ENCODE measurements around the gene SLC25A6. TPM values are rescaled to one million over a fixed set of nuclear protein-coding genes. Genes with fewer than 3 reads are reported as not detected.
A peak's percentile ranks its signal among the peaks of the same experiment; 100 is the strongest.
"Not testable (repeated sequence)": the region's sequence is repeated elsewhere in the genome, so short reads cannot be mapped to it uniquely, and the experiment has no call there.

The SLC25A6 gene
- total RNA-seq, 1 donor from 2014 or later = 167 TPM

DNA sequence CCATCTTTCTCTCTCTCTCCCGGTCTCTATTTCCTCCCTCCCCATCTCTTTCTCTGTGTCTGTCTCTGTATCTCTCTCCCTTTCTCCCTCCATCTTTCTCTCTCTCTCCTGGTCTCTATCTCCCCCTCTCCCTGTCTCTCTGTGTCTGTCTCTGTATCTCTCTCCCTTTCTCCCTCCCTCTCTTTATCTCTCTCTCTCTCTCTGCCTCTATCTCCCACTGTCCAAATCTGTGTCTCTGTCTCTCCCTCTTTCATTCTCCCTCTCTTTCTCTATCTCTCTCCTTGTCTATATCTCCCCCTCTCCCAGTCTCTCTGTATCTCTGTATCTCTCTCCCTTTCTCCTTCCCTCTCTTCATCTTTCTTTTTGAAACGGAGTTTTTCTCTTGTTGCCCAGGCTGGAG is 31.7 kb downstream of the SLC25A6 start:
- intact Hi-C loops (cut with DNase I) = no loop called here
- no peak for DNase-seq (ENCODE audit: low spot score)
- ATAC-seq = no peak

DNA sequence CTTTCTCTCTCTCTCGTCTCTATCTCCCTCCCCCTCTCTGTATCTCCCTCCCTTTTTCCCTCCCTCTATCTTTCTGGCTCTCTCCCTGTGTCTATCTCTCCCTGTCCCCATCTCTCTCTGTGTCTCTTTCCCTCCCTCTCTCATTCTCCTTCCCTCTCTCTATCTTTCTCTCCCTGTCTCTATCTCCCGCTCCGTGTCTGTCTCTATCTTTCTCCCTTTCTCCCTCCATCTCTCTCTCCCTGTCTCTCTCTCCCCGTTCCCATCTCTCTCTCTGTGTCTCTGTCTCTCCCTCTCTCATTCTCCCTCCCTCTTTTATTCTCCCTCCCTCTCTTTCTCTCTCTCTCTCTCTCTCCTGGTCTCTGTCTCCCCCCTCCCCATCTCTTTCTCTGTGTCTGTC is 32.4 kb downstream of the SLC25A6 start:
- DNase-seq (ENCODE audit: low spot score) (no peak), ATAC-seq (no peak)
- intact Hi-C loops (cut with DNase I) = no loop called here

DNA sequence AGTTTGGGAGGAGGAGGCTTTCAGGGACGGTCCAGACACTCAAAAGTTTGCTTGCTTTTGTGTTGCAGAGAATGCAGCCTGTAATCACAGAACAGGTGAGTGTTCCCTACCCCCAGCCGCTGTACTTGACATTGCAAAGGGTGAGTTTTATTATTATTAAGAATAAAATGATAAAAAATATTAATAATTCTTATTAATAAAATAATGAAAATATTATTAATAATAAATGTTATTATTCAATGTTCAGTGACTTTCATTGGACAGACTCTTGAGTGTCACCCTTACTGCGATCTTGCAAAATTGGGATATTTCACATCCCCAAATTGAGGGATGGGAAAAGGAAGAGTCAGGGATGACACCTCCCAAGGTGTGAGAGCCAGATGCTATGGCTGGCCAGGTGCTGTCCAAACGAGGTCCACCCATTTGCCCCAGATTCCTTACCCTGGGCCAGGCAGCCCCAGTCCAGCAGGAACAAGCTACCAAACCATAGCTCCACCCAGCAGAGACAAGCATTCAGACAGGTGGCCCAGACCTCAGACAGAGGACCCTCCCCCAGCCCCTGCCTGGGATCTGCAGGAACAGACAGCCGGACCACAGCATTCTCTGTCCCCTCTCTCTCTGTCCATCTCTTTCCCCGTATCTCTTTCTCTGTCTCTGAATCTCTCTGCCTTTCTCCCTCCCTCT is 33.0 kb downstream of the SLC25A6 start:
- intact Hi-C loops (cut with DNase I) = no loop called here
- DNase-seq (ENCODE audit: low spot score) = no peak
- ATAC-seq = no peak

DNA sequence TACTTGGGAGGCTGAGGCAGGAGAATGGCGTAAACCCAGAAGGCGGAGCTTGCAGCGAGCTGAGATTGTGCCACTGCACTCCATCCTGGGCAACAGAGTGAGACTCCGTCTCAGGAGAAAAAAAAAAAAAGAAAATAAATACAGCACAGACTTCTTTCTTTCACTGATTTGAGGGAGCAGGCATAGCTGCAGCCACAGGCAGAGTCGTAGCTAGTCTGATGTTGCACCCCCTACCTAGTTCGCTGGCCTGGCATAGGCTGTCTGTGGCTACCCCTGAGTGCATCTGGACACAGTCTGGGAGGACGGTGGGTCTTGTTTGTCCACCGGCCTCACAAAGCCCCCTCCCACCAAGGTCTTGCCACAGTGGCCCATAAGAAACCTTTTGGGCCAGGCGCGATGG is 33.9 kb downstream of the SLC25A6 start:
- no peak for DNase-seq (ENCODE audit: low spot score)
- ATAC-seq = no peak
- intact Hi-C loops (cut with DNase I) = no loop called here

DNA sequence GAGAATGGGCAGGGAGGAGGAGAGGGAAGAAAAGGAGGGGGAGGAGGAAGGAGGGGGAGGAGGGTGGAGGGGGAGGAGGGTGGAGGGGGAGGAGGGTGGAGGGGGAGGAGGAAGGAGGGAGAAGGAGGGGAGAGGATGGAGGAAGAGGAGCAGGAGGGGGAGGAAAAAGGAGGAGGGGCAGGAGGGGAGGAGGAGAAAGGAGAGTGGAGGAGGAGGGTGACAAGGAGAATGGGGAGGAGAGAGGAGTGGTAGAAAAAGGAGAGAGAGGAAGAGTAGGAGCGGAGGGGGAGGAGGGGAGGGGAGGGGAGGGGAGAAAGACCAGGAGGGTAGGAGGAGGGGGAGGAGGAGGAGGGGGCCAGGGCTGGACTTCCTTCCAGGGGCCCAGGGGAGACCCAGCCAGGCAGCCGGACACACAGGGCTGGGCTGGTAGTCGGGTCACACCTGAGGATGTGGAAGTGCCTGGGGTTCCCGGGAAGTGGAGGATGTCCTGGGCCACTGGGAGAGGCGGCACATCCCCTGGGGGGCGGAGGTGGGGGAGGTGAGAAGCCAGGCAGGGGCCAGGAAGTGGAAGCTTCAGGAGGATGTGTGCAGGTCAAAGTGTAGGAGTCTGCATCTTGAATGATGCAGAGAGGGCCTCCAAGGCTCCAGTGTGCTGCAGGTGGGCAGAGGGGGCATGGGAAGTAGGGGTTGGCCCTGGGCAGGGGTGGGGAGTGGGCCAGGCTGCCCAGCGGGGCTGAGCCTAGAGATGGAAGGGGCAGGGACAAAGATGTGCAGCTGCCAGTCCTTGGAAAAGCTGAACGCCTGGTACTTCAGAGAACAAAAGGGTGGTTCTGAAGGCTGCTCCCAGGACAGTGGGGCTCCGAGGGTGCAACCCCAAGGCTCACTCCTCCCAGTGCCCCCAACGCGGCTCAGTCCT is 36.5 kb downstream of the SLC25A6 start:
- DNase-seq (ENCODE audit: low spot score) (no peak), ATAC-seq (peak; percentile 82)
- intact Hi-C loops (cut with DNase I) = no loop called here

DNA sequence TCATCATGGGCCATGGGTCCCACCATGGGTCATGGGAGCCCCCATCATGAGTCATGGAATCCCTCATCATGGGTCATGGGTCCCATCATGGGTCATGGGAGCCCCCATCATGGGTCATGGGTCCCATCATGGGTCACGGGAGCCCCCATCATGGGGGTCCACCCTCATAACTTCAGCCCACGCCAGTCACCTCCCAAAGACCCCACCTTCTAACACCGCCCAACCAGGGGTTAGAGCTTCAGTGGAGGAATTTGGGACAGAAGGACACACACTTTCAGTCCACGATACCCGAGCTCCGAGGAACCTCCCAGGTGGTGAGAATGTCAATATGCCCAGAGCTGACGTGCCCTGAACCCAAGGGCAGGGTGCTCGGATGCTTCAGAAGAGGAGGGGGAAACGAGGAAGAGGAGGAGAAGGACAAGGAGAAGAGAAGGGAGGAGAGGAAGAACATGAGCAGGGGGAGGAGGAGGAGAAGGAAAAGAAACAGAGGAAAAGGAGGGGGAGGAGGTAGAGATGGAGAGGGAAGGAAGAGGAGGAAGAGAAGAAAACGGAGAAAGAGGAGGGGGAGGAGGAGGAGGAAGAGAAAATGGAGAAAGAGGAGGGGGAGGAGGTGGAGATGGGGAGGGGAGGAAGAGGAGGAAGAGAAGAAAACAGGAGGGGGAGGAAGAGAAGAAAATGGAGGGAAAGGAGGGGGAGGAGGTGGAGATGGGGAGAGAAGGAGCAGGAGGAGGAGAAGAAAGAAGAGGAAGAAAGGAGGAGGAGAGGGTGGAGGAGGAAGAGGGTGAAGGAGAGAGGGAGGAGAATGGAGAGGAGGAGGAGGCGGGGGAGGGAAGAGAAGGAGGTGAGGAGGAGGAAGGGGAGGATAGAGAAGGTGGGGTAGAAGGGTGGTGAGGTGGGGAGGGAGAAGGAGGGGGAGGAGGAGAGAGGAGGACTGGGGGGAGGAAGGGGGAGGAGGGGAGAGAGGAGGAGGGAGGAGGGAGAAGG is 37.6 kb downstream of the SLC25A6 start:
- intact Hi-C loops (cut with DNase I) = no loop called here
- DNase-seq (ENCODE audit: low spot score) (no peak), ATAC-seq (no peak)

DNA sequence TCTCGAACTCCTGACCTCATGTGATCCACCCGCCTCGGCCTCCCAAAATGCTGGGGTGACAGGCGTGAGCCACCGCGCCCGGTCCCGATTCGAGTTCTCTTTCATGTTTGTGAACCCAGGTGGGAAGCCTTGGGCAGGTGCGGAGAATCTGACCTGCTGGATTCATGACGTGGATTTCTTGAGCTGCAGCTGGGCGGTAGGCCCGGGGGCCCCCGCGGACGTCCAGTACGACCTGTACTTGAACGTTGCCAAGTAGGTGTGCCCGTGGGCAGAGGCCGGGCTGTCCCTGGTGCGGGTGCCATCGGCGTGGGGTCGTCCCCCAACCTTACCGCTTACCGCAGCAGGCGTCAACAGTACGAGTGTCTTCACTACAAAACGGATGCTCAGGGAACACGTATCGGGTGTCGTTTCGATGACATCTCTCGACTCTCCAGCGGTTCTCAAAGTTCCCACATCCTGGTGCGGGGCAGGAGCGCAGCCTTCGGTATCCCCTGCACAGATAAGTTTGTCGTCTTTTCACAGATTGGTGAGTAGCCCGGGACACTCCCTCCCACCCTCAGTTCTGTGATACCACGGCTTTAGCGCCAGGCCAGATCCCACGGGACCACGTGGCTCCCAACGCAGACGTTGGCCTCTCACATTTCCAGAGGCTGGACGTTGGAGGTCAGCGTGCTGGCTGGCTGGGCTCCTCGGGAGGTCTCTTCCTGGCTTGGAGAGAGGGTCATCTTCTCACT is 39.8 kb downstream of the SLC25A6 start:
- no peak for DNase-seq (ENCODE audit: low spot score)
- intact Hi-C loops (cut with DNase I) = no loop called here
- ATAC-seq = no peak

DNA sequence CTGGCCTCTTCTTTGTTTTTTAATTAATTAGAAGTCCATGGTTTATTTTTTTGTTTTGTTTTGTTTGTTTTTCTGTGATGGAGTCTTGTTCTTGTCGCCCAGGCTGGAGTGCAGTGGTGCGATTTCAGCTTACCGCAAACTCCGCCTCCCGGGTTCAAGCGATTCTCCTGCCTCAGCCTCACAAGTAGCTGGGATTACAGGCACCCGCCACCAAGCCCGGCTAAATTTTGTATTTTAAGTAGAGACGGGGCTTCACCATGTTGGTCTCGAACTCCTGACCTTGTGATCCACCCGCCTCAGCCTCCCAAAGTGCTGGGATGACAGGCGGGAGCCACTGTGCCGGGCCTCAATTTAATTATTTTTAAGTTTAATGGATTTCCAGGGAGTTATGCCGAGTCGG is 42.3 kb downstream of the SLC25A6 start:
- ATAC-seq; intact Hi-C loops (cut with DNase I); DNase-seq (ENCODE audit: low spot score): not testable (repeated sequence)

DNA sequence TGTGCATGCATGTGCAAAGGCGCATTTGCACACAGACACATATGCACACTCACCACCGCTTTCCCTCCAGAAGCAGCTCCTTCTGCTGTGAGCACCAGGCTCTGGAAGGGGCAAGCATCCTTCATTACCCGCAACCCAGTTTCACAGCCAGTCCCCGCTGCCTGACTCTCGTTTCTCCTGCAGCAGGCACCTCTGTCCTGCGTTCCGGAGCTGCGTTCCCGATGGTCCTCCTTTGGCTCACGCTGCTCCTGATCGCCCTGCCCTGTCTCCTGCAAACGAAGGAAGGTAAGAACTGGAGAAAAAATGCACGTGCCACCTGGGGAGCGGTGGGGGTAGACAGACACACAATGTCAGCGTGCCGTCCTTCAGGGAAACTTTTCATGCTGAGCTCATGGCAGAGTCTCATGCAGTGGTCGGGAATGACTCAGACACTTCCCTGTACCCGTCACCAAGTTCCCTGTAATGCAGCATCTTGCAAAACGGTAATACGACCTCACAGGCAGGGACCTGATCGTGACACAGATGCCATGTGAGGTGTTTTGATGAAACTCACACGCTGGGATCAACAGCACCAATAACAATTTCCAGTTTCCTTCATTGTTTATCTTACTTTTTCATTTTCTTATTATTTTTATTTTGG is 50.2 kb downstream of the SLC25A6 start:
- intact Hi-C loops (cut with DNase I) = no loop called here
- no peak for ATAC-seq
- DNase-seq (ENCODE audit: low spot score) = no peak

DNA sequence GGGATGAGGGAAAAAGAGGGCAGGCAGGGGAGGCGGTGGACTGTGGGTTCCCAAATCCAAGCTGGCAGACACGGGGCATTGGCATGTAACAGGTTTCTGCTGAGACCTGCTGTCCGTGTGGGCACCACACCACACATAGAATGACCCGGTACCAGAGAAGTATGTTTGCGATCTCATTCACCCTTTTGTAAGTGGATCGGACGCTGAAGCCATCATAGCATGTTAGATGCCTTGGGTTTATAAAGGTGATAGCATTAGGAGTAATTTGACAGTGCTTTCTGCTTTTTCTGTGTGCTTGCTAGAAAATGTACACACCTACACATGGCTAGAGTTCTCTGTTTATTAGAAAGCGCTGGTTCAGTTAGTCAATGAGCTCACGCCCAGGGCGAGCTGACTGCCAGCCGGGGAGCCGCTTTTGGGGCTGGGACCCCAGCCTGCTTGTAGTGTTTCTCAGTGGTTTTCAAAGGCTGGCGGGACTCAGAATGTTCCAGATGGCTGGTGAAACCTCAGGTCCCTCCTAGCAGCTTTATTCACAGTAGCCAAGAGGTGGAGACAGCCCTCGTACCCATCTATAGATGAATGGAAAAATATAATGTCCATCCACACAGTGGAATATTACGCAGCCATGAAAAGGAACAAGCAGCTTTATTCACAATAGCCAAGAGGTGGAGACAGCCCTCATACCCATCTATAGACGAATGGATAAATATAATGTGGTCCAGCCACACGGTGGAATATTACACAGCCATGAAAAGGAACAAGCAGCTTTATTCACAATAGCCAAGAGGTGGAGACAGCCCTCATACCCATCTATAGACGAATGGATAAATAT is 54.7 kb downstream of the SLC25A6 start:
- ATAC-seq = no peak
- DNase-seq (ENCODE audit: low spot score) = no peak
- intact Hi-C loops (cut with DNase I) = no loop called here

DNA sequence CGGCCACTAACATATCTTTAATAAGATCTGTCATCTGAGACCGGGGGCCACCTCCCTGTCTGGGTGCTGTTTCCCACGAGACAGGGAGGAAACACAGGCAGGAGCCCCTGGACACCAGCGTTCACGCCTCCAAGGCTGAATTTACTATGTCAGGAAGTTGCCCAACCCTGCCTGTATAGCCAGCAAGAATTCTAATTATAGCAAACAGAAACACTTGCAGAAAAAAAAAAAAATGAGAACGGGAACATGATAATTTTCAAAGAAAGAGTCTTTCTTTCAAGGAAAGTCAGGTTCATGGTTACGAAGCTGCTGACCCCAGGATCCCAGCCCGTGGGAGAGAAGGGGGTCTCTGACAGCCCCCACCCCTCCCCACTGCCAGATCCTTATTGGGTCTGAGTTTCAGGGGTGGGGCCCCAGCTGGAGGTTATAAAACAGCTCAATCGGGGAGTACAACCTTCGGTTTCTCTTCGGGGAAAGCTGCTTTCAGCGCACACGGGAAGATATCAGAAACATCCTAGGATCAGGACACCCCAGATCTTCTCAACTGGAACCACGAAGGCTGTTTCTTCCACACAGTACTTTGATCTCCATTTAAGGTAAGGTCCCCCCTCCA is 55.5 kb downstream of the SLC25A6 start, which contains the start of gene IL3RA:
TSS of gene IL3RA (plus strand) at position 455 of the 613 bp plus-strand sequence. CDS start 4,981 bp downstream, outside the sequence.
- ATAC-seq (peak; percentile 90), DNase-seq (ENCODE audit: low spot score) (no peak)
- intact Hi-C loops (cut with DNase I) = no loop called here

Other genes with a start within 250 kb of the SLC25A6 start
- 0.22 TPM for gene CRLF2, start 179.5 kb downstream of the SLC25A6 start, total RNA-seq
- gene CSF2RA, start 123.3 kb downstream of the SLC25A6 start, total RNA-seq = 19.3 TPM
- gene IL3RA, start 55.3 kb downstream of the SLC25A6 start, total RNA-seq = 17.5 TPM
- 35.0 TPM for gene ASMTL, start 60.8 kb upstream of the SLC25A6 start, total RNA-seq
- gene P2RY8, start 145.1 kb upstream of the SLC25A6 start, total RNA-seq = 2.5 TPM
- 48.5 TPM for gene AKAP17A, start 199.5 kb upstream of the SLC25A6 start, total RNA-seq
- gene ASMT, start 222.9 kb upstream of the SLC25A6 start, total RNA-seq = 0.89 TPM